K562 (cell line): ENCODE results near the gene PKD1. TPM values are rescaled to one million over a fixed set of nuclear protein-coding genes. Genes with fewer than 3 reads are reported as not detected.

Source experiments
- BRD4 ChIP-seq: fragments of 200-600 bp; sonication (generic); IDR thresholded peaks from 2 replicates; pipeline ENCODE4 v1.6.1; 2017; ENCODE audit warnings: inconsistent platforms
- GATA2 ChIP-seq: sonication (generic); formaldehyde crosslinking; IDR thresholded peaks from 2 replicates; pipeline ENCODE4 v1.4.0; 2020; ENCODE audit warnings: mild to moderate bottlenecking, missing genetic modification reagents
- HDAC3 ChIP-seq: fragments of 450-650 bp; IDR thresholded peaks from 2 replicates; pipeline ENCODE4 v1.6.1; 2018; ENCODE audit warnings: borderline replicate concordance, mild to moderate bottlenecking, moderate library complexity; ENCODE audit not compliant: partially characterized antibody
- HOXB6 ChIP-seq: fragments of 250-450 bp; sonication (Bioruptor Pico); IDR thresholded peaks from 2 replicates; pipeline ENCODE4 v1.5.1; 2022; ENCODE audit warnings: mild to moderate bottlenecking, borderline replicate concordance
- MTA2 ChIP-seq: fragments of 450-650 bp; IDR thresholded peaks from 2 replicates; pipeline ENCODE4 v1.6.1; 2016; ENCODE audit warnings: low read depth
- NFYB ChIP-seq: IDR thresholded peaks from 2 replicates; pipeline ENCODE4 v1.6.1; 2011; ENCODE audit warnings: mild to moderate bottlenecking, moderate library complexity; ENCODE audit not compliant: insufficient read length; ENCODE audit errors: extremely low read depth
- NR2C2 ChIP-seq, 2 experiments: fragments of 200-800 bp in 1 of 2; sonication (Bioruptor generic) in 1 of 2; sonication (generic) in 1 of 2; formaldehyde crosslinking in 1 of 2; IDR thresholded peaks; 2 replicates each; pipeline versions ENCODE4 v1.6.1 to v1.8.0; 2016 to 2022; ENCODE audit warnings: mild to moderate bottlenecking in 1 of 2, missing compliant biosample characterization in 1 of 2, missing genetic modification characterization in 1 of 2, missing genetic modification reagents in 1 of 2
- PHF21A ChIP-seq: fragments of 450-650 bp; IDR thresholded peaks from 2 replicates; pipeline ENCODE4 v1.6.1; 2017; ENCODE audit warnings: low read depth, borderline replicate concordance
- SREBF1 ChIP-seq: fragments of 150-350 bp; IDR thresholded peaks from 2 replicates; pipeline ENCODE4 v1.6.1; 2014; ENCODE audit warnings: antibody characterized with exemption, low read depth, low read length, borderline replicate concordance
- ZEB2 ChIP-seq: fragments of 450-650 bp; IDR thresholded peaks from 2 replicates; pipeline ENCODE4 v1.6.1; 2016
- ZNF583 ChIP-seq: fragments of 250-450 bp; sonication (Bioruptor Pico); IDR thresholded peaks from 2 replicates; pipeline ENCODE4 v1.4.0; 2020
- ZNF79 ChIP-seq: fragments of 250-450 bp; sonication (Bioruptor Pico); IDR thresholded peaks from 2 replicates; pipeline ENCODE4 v1.4.0; 2020; ENCODE audit warnings: low read depth, mild to moderate bottlenecking, moderate library complexity
- polyA plus RNA-seq, 8 experiments: library from polyadenylated mRNA; depleted of rRNA in 4 of 8; stranded (reverse) in 5 of 8; unstranded in 3 of 8; fragments of >200 nt; fragmentation: Nextera tagmentation in 2 of 8; fragmentation: Illumina TruSeq in 1 of 8; extraction: Ambion mirVana in 2 of 8; extraction: Trizol in 1 of 8; gene quantifications; 2 replicates each; pipeline versions ENCODE4 v1.2.1 to v1.2.3, GENCODE V29; 2011 to 2014; ENCODE audit warnings: inconsistent platforms in 1 of 8, missing spikeins in 1 of 8
- total RNA-seq, 7 experiments: library from RNA; depleted of rRNA in 6 of 7; stranded (reverse); fragments of >200 nt in 6 of 7; fragmentation: Illumina TruSeq in 2 of 7; extraction: Trizol in 2 of 7; gene quantifications; 2 replicates each; pipeline versions ENCODE4 v1.2.1 to v1.2.3, GENCODE V29; 2011 to 2021; ENCODE audit warnings: low replicate concordance in 1 of 7
- TF ChIP-seq, protein P1 (sequence below): sonication (generic); formaldehyde crosslinking; IDR thresholded peaks from 2 replicates; pipeline ENCODE4 v1.8.0; 2023; ENCODE audit warnings: missing genetic modification reagents, mild to moderate bottlenecking, borderline replicate concordance
- TF ChIP-seq, protein P2 (sequence below): fragments of 250-450 bp; sonication (Bioruptor Pico); IDR thresholded peaks from 2 replicates; pipeline ENCODE4 v1.5.0; 2021; ENCODE audit warnings: mild to moderate bottlenecking, moderate library complexity
- TF ChIP-seq, protein P3 (sequence below): fragments of 450-650 bp; IDR thresholded peaks from 2 replicates; pipeline ENCODE4 v1.6.1; 2016; ENCODE audit warnings: borderline replicate concordance
- TF ChIP-seq, protein P4 (sequence below), 3 experiments: fragments of 200-800 bp in 1 of 3; sonication (Bioruptor generic) in 1 of 3; sonication (generic) in 1 of 3; formaldehyde crosslinking in 1 of 3; IDR thresholded peaks; 2 replicates each; pipeline versions ENCODE4 v1.6.1 to v1.8.0; 2016 to 2022; ENCODE audit warnings: mild to moderate bottlenecking in 2 of 3, missing compliant biosample characterization in 2 of 3, missing genetic modification characterization in 2 of 3, missing genetic modification reagents in 1 of 3

The PKD1 gene
- total and polyA plus RNA-seq, 9 of the 15 experiments (the other 6 are each of a cell fraction or from before 2014, with no cell fraction given) = 0.23 to 93.5 (median 12.6) TPM

DNA sequence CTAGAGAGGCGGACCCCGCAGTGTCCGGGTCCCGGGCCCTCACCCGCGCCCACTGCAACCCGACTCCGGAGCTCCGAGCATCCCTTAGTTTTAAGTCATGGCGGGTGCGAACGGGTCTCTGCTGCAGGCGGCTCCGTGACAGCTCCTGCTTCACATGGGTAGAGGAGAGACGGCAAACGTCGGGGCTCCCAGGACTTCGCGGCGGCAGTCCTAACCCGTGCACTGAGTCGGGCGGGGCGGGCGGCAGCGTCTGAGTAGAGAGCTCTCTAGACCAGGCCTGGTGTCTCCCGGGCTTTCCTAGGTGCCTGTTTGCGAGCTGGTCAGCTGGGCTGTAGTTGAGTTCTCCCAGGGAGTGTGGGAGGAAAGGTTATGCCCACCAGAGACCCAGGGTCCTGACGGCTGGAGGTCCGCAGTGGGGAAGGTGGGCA, 87.6 kb downstream of the PKD1 start (continued):
- TF ChIP-seq, protein P1, sequence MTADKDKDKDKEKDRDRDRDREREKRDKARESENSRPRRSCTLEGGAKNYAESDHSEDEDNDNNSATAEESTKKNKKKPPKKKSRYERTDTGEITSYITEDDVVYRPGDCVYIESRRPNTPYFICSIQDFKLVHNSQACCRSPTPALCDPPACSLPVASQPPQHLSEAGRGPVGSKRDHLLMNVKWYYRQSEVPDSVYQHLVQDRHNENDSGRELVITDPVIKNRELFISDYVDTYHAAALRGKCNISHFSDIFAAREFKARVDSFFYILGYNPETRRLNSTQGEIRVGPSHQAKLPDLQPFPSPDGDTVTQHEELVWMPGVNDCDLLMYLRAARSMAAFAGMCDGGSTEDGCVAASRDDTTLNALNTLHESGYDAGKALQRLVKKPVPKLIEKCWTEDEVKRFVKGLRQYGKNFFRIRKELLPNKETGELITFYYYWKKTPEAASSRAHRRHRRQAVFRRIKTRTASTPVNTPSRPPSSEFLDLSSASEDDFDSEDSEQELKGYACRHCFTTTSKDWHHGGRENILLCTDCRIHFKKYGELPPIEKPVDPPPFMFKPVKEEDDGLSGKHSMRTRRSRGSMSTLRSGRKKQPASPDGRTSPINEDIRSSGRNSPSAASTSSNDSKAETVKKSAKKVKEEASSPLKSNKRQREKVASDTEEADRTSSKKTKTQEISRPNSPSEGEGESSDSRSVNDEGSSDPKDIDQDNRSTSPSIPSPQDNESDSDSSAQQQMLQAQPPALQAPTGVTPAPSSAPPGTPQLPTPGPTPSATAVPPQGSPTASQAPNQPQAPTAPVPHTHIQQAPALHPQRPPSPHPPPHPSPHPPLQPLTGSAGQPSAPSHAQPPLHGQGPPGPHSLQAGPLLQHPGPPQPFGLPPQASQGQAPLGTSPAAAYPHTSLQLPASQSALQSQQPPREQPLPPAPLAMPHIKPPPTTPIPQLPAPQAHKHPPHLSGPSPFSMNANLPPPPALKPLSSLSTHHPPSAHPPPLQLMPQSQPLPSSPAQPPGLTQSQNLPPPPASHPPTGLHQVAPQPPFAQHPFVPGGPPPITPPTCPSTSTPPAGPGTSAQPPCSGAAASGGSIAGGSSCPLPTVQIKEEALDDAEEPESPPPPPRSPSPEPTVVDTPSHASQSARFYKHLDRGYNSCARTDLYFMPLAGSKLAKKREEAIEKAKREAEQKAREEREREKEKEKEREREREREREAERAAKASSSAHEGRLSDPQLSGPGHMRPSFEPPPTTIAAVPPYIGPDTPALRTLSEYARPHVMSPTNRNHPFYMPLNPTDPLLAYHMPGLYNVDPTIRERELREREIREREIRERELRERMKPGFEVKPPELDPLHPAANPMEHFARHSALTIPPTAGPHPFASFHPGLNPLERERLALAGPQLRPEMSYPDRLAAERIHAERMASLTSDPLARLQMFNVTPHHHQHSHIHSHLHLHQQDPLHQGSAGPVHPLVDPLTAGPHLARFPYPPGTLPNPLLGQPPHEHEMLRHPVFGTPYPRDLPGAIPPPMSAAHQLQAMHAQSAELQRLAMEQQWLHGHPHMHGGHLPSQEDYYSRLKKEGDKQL (CRISPR knock-in tag) = no peak
- TF ChIP-seq GATA2 (CRISPR knock-in tag) (no peak), HOXB6 (no peak), HDAC3 (no peak), ZNF583 (no peak), MTA2 (no peak), ZEB2 (no peak), PHF21A (no peak), BRD4 (no peak), NFYB (no peak), NR2C2 (CRISPR knock-in tag; IDR thresholded peaks at IDR 0.05) (no peak), NR2C2 (tag; IDR thresholded peaks at IDR 0.05) (peak; percentile 86; the same call in 1 of the 2 replicates), ZNF79 (CRISPR knock-in tag) (no peak), SREBF1 (no peak)
- TF ChIP-seq, protein P2, sequence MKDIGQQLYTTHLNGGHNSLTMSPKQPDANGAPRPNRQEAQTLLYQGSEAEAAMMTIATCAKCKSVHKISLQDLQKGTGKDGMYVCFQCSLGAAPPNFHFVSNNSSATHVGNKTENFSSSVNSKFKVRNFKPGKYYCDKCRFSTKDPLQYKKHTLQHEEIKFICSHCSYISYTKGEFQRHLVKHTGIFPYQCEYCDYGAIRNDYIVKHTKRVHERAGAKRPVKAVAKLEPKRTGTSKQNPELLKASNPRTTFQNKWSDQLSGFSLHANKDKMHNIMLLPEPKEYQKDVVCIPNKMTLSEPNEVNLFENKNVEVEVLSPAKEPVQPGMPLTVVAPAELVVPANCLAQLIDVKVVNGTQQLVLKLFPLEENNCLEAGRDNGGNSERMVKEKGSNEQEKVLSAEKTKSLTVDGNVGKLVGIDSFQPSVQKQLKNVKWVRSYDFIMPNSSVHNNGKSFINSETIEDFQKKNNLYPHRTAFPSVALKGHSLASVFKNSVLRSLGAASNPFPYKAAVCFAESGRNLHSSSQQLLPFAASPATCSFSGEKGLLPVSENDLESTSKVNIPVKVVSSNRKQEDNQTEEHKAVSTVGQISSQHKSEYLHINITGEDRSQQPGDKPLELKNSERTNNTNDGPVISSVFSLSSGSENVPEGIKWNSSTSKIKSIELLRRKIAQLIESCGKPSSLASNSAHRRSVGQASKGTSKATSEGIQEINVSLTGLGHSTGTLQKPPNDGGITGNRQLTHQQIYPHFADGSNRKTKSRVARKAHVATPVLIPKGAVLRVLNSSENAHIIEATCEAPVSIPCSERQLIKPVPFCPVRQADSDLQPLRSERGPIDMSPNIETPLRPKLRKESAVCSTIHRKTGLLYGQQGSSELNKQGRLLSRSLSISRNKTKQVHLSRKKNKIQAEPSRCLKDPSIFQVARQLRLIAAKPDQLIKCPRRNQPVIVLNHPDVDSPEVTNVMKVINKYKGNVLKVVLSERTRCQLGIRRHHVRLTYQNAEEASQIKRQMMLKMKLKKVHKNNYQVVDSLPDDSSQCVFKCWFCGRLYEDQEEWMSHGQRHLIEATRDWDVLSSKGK (CRISPR knock-in tag) = no peak
- TF ChIP-seq, protein P3, sequence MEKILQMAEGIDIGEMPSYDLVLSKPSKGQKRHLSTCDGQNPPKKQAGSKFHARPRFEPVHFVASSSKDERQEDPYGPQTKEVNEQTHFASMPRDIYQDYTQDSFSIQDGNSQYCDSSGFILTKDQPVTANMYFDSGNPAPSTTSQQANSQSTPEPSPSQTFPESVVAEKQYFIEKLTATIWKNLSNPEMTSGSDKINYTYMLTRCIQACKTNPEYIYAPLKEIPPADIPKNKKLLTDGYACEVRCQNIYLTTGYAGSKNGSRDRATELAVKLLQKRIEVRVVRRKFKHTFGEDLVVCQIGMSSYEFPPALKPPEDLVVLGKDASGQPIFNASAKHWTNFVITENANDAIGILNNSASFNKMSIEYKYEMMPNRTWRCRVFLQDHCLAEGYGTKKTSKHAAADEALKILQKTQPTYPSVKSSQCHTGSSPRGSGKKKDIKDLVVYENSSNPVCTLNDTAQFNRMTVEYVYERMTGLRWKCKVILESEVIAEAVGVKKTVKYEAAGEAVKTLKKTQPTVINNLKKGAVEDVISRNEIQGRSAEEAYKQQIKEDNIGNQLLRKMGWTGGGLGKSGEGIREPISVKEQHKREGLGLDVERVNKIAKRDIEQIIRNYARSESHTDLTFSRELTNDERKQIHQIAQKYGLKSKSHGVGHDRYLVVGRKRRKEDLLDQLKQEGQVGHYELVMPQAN = peak; percentile 54; the same call in 1 of the 2 replicates
- TF ChIP-seq, protein P4, sequence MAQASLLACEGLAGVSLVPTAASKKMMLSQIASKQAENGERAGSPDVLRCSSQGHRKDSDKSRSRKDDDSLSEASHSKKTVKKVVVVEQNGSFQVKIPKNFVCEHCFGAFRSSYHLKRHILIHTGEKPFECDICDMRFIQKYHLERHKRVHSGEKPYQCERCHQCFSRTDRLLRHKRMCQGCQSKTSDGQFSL (CRISPR knock-in tag; IDR thresholded peaks at IDR 0.05) = no peak
- TF ChIP-seq, protein P4 (tag; IDR thresholded peaks at IDR 0.05) = no peak
